Measurements from ENCODE around the gene PPP1R7. TPM values are rescaled to one million over a fixed set of nuclear protein-coding genes. Genes with fewer than 3 reads are reported as not detected.

PPP1R7 gene
- total and polyA plus RNA-seq, 4 donors, result 18.0 to 45.8 (median 29.0) TPM

DNA sequence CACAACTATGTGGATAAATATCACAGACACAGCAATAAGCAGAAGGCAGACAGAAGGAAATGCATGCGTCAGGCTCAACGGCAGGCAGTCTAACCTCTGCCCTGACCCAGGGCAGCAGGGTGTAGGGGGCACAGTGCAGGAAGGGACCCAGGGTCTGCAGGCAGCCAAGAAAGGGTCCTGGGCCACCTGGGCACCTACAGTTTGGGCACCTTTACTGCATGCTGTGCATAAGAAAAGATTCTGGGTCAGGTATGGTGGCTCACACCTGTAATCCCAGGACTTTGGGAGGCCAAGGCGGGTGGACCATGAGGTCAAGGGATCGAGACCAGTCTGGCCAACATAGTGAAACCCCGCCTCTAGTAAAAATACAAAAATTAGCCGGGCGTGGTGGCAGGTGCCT lies 18.7 kb upstream of the PPP1R7 start:
- no peak for DNase-seq (ENCODE audit: low spot score)
- Histone ChIP-seq H3K27me3 (ENCODE audit: control insufficient read depth in 4 of 4, insufficient read depth in 4 of 4, low read length in 3 of 4) (no peaks in the 10 kb centered on the region), H3K4me1 (ENCODE audit: control insufficient read depth in 4 of 4, insufficient read depth in 4 of 4, low read length in 3 of 4) (peaks cover 1 to 11% (median 8%) of the 10 kb centered on the region in 4 donors), H3K9me3 (ENCODE audit: control insufficient read depth in 4 of 4, low read length in 3 of 4) (no peaks in the 10 kb centered on the region), H3K36me3 (ENCODE audit: control insufficient read depth in 4 of 4, insufficient read depth in 3 of 4, low read depth in 1 of 4, low read length in 3 of 4) (no peaks in the 10 kb centered on the region), H3K4me3 (ENCODE audit: low read depth in 1 of 3, low read length in 3 of 3) (no peak overlapping the region), H3K9ac (ENCODE audit: low read depth in 1 of 2, low read length in 2 of 2) (no peak overlapping the region), H3K27ac (ENCODE audit: low read depth in 1 of 2, low read length in 2 of 2) (no peak overlapping the region)
- 95% methylated on average over 7 of the region's 7 CpGs for WGBS
- TF ChIP-seq, protein P1, sequence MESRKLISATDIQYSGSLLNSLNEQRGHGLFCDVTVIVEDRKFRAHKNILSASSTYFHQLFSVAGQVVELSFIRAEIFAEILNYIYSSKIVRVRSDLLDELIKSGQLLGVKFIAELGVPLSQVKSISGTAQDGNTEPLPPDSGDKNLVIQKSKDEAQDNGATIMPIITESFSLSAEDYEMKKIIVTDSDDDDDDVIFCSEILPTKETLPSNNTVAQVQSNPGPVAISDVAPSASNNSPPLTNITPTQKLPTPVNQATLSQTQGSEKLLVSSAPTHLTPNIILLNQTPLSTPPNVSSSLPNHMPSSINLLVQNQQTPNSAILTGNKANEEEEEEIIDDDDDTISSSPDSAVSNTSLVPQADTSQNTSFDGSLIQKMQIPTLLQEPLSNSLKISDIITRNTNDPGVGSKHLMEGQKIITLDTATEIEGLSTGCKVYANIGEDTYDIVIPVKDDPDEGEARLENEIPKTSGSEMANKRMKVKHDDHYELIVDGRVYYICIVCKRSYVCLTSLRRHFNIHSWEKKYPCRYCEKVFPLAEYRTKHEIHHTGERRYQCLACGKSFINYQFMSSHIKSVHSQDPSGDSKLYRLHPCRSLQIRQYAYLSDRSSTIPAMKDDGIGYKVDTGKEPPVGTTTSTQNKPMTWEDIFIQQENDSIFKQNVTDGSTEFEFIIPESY (IDR thresholded peaks at IDR 0.05), result no peak
- TF ChIP-seq, protein P2, sequence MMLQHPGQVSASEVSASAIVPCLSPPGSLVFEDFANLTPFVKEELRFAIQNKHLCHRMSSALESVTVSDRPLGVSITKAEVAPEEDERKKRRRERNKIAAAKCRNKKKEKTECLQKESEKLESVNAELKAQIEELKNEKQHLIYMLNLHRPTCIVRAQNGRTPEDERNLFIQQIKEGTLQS (IDR thresholded peaks at IDR 0.05), result no peak
- TF ChIP-seq YY1 (IDR thresholded peaks at IDR 0.05) (no peak), CTCF (IDR thresholded peaks at IDR 0.05; ENCODE audit: low read depth, low read length, missing input control) (no peak), GABPA (IDR thresholded peaks at IDR 0.05 in 1 of 2, conservative IDR thresholded peaks at IDR 0.05 in 1 of 2) (no peak), FOXA2 (IDR thresholded peaks at IDR 0.05) (no peak), RAD21 (IDR thresholded peaks at IDR 0.05) (no peak), TAF1 (conservative IDR thresholded peaks at IDR 0.05) (no peak), JUND (IDR thresholded peaks at IDR 0.05) (no peak), NR2F2 (IDR thresholded peaks at IDR 0.05) (no peak), SP1 (IDR thresholded peaks at IDR 0.05) (no peak), FOXA1 (IDR thresholded peaks at IDR 0.05) (no peak), HNF4A (conservative IDR thresholded peaks at IDR 0.05) (no peak), HNF4G (IDR thresholded peaks at IDR 0.05) (no peak), RXRA (IDR thresholded peaks at IDR 0.05) (no peak), EGR1 (IDR thresholded peaks at IDR 0.05; ENCODE audit: low read depth in 2 of 2) (no peak)
- TF ChIP-seq, protein P3, sequence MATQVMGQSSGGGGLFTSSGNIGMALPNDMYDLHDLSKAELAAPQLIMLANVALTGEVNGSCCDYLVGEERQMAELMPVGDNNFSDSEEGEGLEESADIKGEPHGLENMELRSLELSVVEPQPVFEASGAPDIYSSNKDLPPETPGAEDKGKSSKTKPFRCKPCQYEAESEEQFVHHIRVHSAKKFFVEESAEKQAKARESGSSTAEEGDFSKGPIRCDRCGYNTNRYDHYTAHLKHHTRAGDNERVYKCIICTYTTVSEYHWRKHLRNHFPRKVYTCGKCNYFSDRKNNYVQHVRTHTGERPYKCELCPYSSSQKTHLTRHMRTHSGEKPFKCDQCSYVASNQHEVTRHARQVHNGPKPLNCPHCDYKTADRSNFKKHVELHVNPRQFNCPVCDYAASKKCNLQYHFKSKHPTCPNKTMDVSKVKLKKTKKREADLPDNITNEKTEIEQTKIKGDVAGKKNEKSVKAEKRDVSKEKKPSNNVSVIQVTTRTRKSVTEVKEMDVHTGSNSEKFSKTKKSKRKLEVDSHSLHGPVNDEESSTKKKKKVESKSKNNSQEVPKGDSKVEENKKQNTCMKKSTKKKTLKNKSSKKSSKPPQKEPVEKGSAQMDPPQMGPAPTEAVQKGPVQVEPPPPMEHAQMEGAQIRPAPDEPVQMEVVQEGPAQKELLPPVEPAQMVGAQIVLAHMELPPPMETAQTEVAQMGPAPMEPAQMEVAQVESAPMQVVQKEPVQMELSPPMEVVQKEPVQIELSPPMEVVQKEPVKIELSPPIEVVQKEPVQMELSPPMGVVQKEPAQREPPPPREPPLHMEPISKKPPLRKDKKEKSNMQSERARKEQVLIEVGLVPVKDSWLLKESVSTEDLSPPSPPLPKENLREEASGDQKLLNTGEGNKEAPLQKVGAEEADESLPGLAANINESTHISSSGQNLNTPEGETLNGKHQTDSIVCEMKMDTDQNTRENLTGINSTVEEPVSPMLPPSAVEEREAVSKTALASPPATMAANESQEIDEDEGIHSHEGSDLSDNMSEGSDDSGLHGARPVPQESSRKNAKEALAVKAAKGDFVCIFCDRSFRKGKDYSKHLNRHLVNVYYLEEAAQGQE (IDR thresholded peaks at IDR 0.05), result no peak
- TF ChIP-seq, protein P4, sequence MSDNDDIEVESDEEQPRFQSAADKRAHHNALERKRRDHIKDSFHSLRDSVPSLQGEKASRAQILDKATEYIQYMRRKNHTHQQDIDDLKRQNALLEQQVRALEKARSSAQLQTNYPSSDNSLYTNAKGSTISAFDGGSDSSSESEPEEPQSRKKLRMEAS (IDR thresholded peaks at IDR 0.05), result no peak

Data from liver (tissue), 9 donors.